ENCODE data around the gene ACOT13. TPM values are rescaled to one million over a fixed set of nuclear protein-coding genes. Genes with fewer than 3 reads are reported as not detected.

ACOT13 gene
- polyA plus RNA-seq, 3 donors = 1.7 to 20.1 (median 14.5) TPM

- peaks cover 98 to 100% of the 10 kb centered on the region in 2 donors for H3K36me3 ChIP-seq (replicated peaks in 1 of 2; ENCODE audit: control insufficient read depth in 1 of 2, insufficient read depth in 2 of 2, low read length in 2 of 2)
- no peak overlapping the region for H3K27ac Mint-ChIP-seq
- H3K27me3 ChIP-seq (ENCODE audit: control insufficient read depth in 2 of 2, insufficient read depth in 2 of 2, low read length in 2 of 2) = no peaks in the 10 kb centered on the region
- peaks cover 0 to 3% (median 0%) of the 10 kb centered on the region in 3 donors for H3K27me3 Mint-ChIP-seq (ENCODE audit: low read depth in 3 of 3)
- no peak overlapping the region for H3K9ac ChIP-seq (ENCODE audit: insufficient read depth, low read length, poor library complexity, severe bottlenecking)
- no peak overlapping the region for H3K4me2 ChIP-seq (replicated peaks; ENCODE audit: extremely low read depth, low read length, poor library complexity, severe bottlenecking)
- peaks cover 82 to 90% of the 10 kb centered on the region in 2 donors for H3K36me3 Mint-ChIP-seq
- H3K27ac ChIP-seq (ENCODE audit: low read depth in 1 of 2, low read length in 2 of 2) = peak overlapping the region in 1 of 2 donors; percentile 2
- peaks cover 18% of the 10 kb centered on the region for H3K4me1 Mint-ChIP-seq
- intact Hi-C loops (cut with micrococcal nuclease) = no loop called here
- peaks cover 100% of the 10 kb centered on the region for H4K20me1 ChIP-seq (ENCODE audit: insufficient read depth, low read length)
- whole genome bisulfite sequencing (ENCODE audit: insufficient coverage) = no CpG with 5 or more reads among the region's 3 CpGs
- no peak overlapping the region for H3K4me3 ChIP-seq (replicated peaks in 1 of 3; ENCODE audit: low read depth in 2 of 3, low read length in 3 of 3)
- H3K4me1 ChIP-seq (ENCODE audit: control insufficient read depth in 1 of 2, insufficient read depth in 2 of 2, low read length in 2 of 2) = peaks cover under 1 to 6% of the 10 kb centered on the region in 2 donors
- H3K9me3 Mint-ChIP-seq = no peaks in the 10 kb centered on the region
- H3K79me2 ChIP-seq (ENCODE audit: insufficient read depth, low read length) = peaks cover 76% of the 10 kb centered on the region
- H3K4me3 Mint-ChIP-seq = no peak overlapping the region
- no peaks in the 10 kb centered on the region for H3K9me3 ChIP-seq (replicated peaks in 1 of 2; ENCODE audit: control insufficient read depth in 1 of 2, insufficient read depth in 1 of 2, low read length in 2 of 2)
- no peak for TF ChIP-seq CTCF (IDR thresholded peaks at IDR 0.05)
- no peak overlapping the region for H2AFZ ChIP-seq (ENCODE audit: insufficient read depth, low read depth, low read length, poor library complexity, severe bottlenecking)
- DNase-seq = no peak
These were observed 41.7 kb downstream of the ACOT13 start for GRCh38 chr6:24708612-24709011.

- peaks cover 0 to 3% (median 0%) of the 10 kb centered on the region in 3 donors for H3K27me3 Mint-ChIP-seq (ENCODE audit: low read depth in 3 of 3)
- TF ChIP-seq CTCF (IDR thresholded peaks at IDR 0.05) = no peak
- WGBS (ENCODE audit: insufficient coverage) = no CpG with 5 or more reads among the region's 4 CpGs
- H3K36me3 Mint-ChIP-seq = peaks cover 82 to 90% of the 10 kb centered on the region in 2 donors
- H3K27me3 ChIP-seq (ENCODE audit: control insufficient read depth in 2 of 2, insufficient read depth in 2 of 2, low read length in 2 of 2) = no peaks in the 10 kb centered on the region
- no peak overlapping the region for H3K9ac ChIP-seq (ENCODE audit: insufficient read depth, low read length, poor library complexity, severe bottlenecking)
- peaks cover 81% of the 10 kb centered on the region for H3K79me2 ChIP-seq (ENCODE audit: insufficient read depth, low read length)
- H3K4me3 Mint-ChIP-seq = no peak overlapping the region
- no peak overlapping the region for H3K27ac ChIP-seq (ENCODE audit: low read depth in 1 of 2, low read length in 2 of 2)
- peaks cover 100% of the 10 kb centered on the region for H4K20me1 ChIP-seq (ENCODE audit: insufficient read depth, low read length)
- H3K4me2 ChIP-seq (replicated peaks; ENCODE audit: extremely low read depth, low read length, poor library complexity, severe bottlenecking) = no peak overlapping the region
- H3K4me1 ChIP-seq (ENCODE audit: control insufficient read depth in 1 of 2, insufficient read depth in 2 of 2, low read length in 2 of 2) = peaks cover 0 to under 1% of the 10 kb centered on the region in 2 donors
- H3K27ac Mint-ChIP-seq = peak overlapping the region in 2 of 7 donors; percentile 41 to 81
- intact Hi-C loops (cut with micrococcal nuclease) = no loop called here
- H3K4me1 Mint-ChIP-seq = peaks cover 16% of the 10 kb centered on the region
- no peak for DNase-seq
- no peaks in the 10 kb centered on the region for H3K9me3 ChIP-seq (replicated peaks in 1 of 2; ENCODE audit: control insufficient read depth in 1 of 2, insufficient read depth in 1 of 2, low read length in 2 of 2)
- H3K9me3 Mint-ChIP-seq = no peaks in the 10 kb centered on the region
- H3K36me3 ChIP-seq (replicated peaks in 1 of 2; ENCODE audit: control insufficient read depth in 1 of 2, insufficient read depth in 2 of 2, low read length in 2 of 2) = peaks cover 100% of the 10 kb centered on the region in 2 donors
- no peak overlapping the region for H2AFZ ChIP-seq (ENCODE audit: insufficient read depth, low read depth, low read length, poor library complexity, severe bottlenecking)
- no peak overlapping the region for H3K4me3 ChIP-seq (replicated peaks in 1 of 3; ENCODE audit: low read depth in 2 of 3, low read length in 3 of 3)
These were observed 42.3 kb downstream of the ACOT13 start for GRCh38 chr6:24709014-24709711.

All from CD14-positive monocyte (primary cell).